K562 (cell line): ENCODE data around the gene STK11. TPM values are rescaled to one million over a fixed set of nuclear protein-coding genes. Genes with fewer than 3 reads are reported as not detected.

Experiments
- BRF1 ChIP-seq: IDR thresholded peaks from 3 replicates; pipeline ENCODE4 v1.6.1; 2011; ENCODE audit warnings: borderline replicate concordance, mild to moderate bottlenecking; ENCODE audit not compliant: insufficient read length; ENCODE audit errors: extremely low read depth
- CC2D1A ChIP-seq: fragments of 450-650 bp; IDR thresholded peaks from 2 replicates; pipeline ENCODE4 v1.6.1; 2017; ENCODE audit warnings: mild to moderate bottlenecking
- CHD1 ChIP-seq: fragments of 200-600 bp; sonication (generic); IDR thresholded peaks from one replicate; pipeline ENCODE4 v1.6.1; 2012; ENCODE audit warnings: mild to moderate bottlenecking, moderate library complexity, low read length, inconsistent platforms
- CREB3L1 ChIP-seq: fragments of 450-650 bp; IDR thresholded peaks from 2 replicates; pipeline ENCODE4 v1.6.1; 2014; ENCODE audit warnings: low read depth, mild to moderate bottlenecking, moderate library complexity, borderline replicate concordance
- FOXO4 ChIP-seq: fragments of 450-650 bp; formaldehyde crosslinking; IDR thresholded peaks from 2 replicates; pipeline ENCODE4 v1.4.0; 2020; ENCODE audit warnings: mild to moderate bottlenecking, moderate library complexity
- GATAD2B ChIP-seq: fragments of 450-650 bp; IDR thresholded peaks from 2 replicates; pipeline ENCODE4 v1.6.1; 2017; ENCODE audit warnings: mild to moderate bottlenecking, borderline replicate concordance
- KLF6 ChIP-seq: fragments of 250-450 bp; sonication (Bioruptor Pico); IDR thresholded peaks from 2 replicates; pipeline ENCODE4 v1.4.0; 2020; ENCODE audit warnings: mild to moderate bottlenecking, moderate library complexity, borderline replicate concordance
- MEF2A ChIP-seq: IDR thresholded peaks from 2 replicates; pipeline ENCODE4 v1.6.1; 2011; ENCODE audit warnings: low read depth, mild to moderate bottlenecking, low read length, moderate library complexity; ENCODE audit not compliant: control insufficient read depth
- MEIS2 ChIP-seq: fragments of 450-650 bp; IDR thresholded peaks from 2 replicates; pipeline ENCODE4 v1.6.1; 2014; ENCODE audit warnings: mild to moderate bottlenecking; ENCODE audit not compliant: partially characterized antibody
- MIER1 ChIP-seq: fragments of 450-650 bp; IDR thresholded peaks from 2 replicates; pipeline ENCODE4 v1.6.1; 2016; ENCODE audit warnings: antibody characterized with exemption, mild to moderate bottlenecking, low read depth
- PATZ1 ChIP-seq: fragments of 250-450 bp; sonication (Bioruptor Pico); IDR thresholded peaks from 2 replicates; pipeline ENCODE4 v1.5.0; 2020; ENCODE audit warnings: mild to moderate bottlenecking, borderline replicate concordance
- PHF21A ChIP-seq: fragments of 450-650 bp; IDR thresholded peaks from 2 replicates; pipeline ENCODE4 v1.6.1; 2017; ENCODE audit warnings: low read depth, borderline replicate concordance
- RFX5 ChIP-seq: IDR thresholded peaks from 2 replicates; pipeline ENCODE4 v1.6.1; 2011; ENCODE audit warnings: low read depth, mild to moderate bottlenecking, improper control_type of control experiment, low read length
- SAFB ChIP-seq: fragments of 200-400 bp; formaldehyde crosslinking; IDR thresholded peaks from 2 replicates; pipeline ENCODE4 v1.6.1; 2017; ENCODE audit warnings: low read depth, low read length, borderline replicate concordance
- SMAD2 ChIP-seq: fragments of 150-350 bp; IDR thresholded peaks from 2 replicates; pipeline ENCODE4 v1.6.1; 2014; ENCODE audit warnings: low read depth, mild to moderate bottlenecking, low read length
- STAT5A ChIP-seq: IDR thresholded peaks from 2 replicates; pipeline ENCODE4 v1.6.1; 2012; ENCODE audit warnings: low read length, inconsistent platforms, borderline replicate concordance
- TEAD1 ChIP-seq, 2 experiments: fragments of 450-650 bp in 1 of 2; sonication (generic) in 1 of 2; formaldehyde crosslinking; IDR thresholded peaks; 2 replicates each; pipeline versions ENCODE4 v1.4.0 to v1.8.0; 2020 to 2022; ENCODE audit warnings: mild to moderate bottlenecking in 2 of 2, missing genetic modification reagents in 1 of 2
- TRIM28 ChIP-seq: fragments of 450-650 bp; IDR thresholded peaks from 2 replicates; pipeline ENCODE4 v1.6.1; 2017
- XRCC5 ChIP-seq: fragments of 200-400 bp; formaldehyde crosslinking; IDR thresholded peaks from 2 replicates; pipeline ENCODE4 v1.6.1; 2017; ENCODE audit warnings: low read depth, mild to moderate bottlenecking, low read length
- ZFP30 ChIP-seq: fragments of 250-450 bp; sonication (Bioruptor Pico); IDR thresholded peaks from 2 replicates; pipeline ENCODE4 v1.8.0; 2022; ENCODE audit warnings: moderate library complexity, mild to moderate bottlenecking, inconsistent platforms, borderline replicate concordance
- ZNF146 ChIP-seq: IDR thresholded peaks from one replicate; pipeline ENCODE4 v1.6.1; 2018; ENCODE audit warnings: missing compliant biosample characterization; ENCODE audit not compliant: unreplicated experiment
- ZNF253 ChIP-seq: fragments of 250-450 bp; sonication (Bioruptor Pico); conservative IDR thresholded peaks from 2 replicates; pipeline ENCODE4 v1.6.1; 2021; ENCODE audit warnings: mild to moderate bottlenecking
- ZNF699 ChIP-seq: fragments of 250-450 bp; sonication (Bioruptor Pico); IDR thresholded peaks from 2 replicates; pipeline ENCODE4 v1.8.0; 2021; ENCODE audit warnings: mild to moderate bottlenecking, moderate library complexity; ENCODE audit not compliant: insufficient replicate concordance
- ZNF780A ChIP-seq: fragments of 250-450 bp; sonication (Bioruptor Pico); IDR thresholded peaks from 2 replicates; pipeline ENCODE4 v1.5.0; 2021; ENCODE audit warnings: mild to moderate bottlenecking
- polyA plus RNA-seq, 8 experiments: library from polyadenylated mRNA; depleted of rRNA in 4 of 8; stranded (reverse) in 5 of 8; unstranded in 3 of 8; fragments of >200 nt; fragmentation: Nextera tagmentation in 2 of 8; fragmentation: Illumina TruSeq in 1 of 8; extraction: Ambion mirVana in 2 of 8; extraction: Trizol in 1 of 8; gene quantifications; 2 replicates each; pipeline versions ENCODE4 v1.2.1 to v1.2.3, GENCODE V29; 2011 to 2014; ENCODE audit warnings: inconsistent platforms in 1 of 8, missing spikeins in 1 of 8
- total RNA-seq, 7 experiments: library from RNA; depleted of rRNA in 6 of 7; stranded (reverse); fragments of >200 nt in 6 of 7; fragmentation: Illumina TruSeq in 2 of 7; extraction: Trizol in 2 of 7; gene quantifications; 2 replicates each; pipeline versions ENCODE4 v1.2.1 to v1.2.3, GENCODE V29; 2011 to 2021; ENCODE audit warnings: low replicate concordance in 1 of 7

Gene STK11
- total and polyA plus RNA-seq, 9 of the 15 experiments (the other 6 are each of a cell fraction or from before 2014, with no cell fraction given) = 0.15 to 96.5 (median 31.7) TPM

- TF ChIP-seq PATZ1 (CRISPR knock-in tag) (no peak), FOXO4 (CRISPR knock-in tag) (no peak), ZNF780A (CRISPR knock-in tag) (no peak), XRCC5 (peak; percentile 29; the same call in 1 of the 2 replicates), KLF6 (no peak), STAT5A (no peak), CHD1 (no peak), GATAD2B (no peak), MIER1 (no peak), CC2D1A (0 out of 2 replicates have a peak, but pooled peaks have one; percentile 57), MEF2A (no peak), ZFP30 (no peak), MEIS2 (peak; percentile 55), TEAD1 (CRISPR knock-in tag; IDR thresholded peaks at IDR 0.05) (0 out of 4 replicates have a peak, but pooled peaks of 1 of the 2 experiments have one; percentile 48), RFX5 (no peak), CREB3L1 (no peak), TRIM28 (no peak), SAFB (0 out of 2 replicates have a peak, but pooled peaks have one; percentile 30), ZNF253 (CRISPR knock-in tag) (no peak), ZNF146 (CRISPR knock-in tag) (no peak), SMAD2 (no peak), BRF1 (no peak), PHF21A (no peak), ZNF699 (CRISPR knock-in tag) (no peak)
Measured at GRCh38 chr19:1243768-1244692, 38.5 kb downstream of the STK11 start (continued).
